Caco-2 (cell line): ENCODE results near the gene UPK1B. TPM values are rescaled to one million over a fixed set of nuclear protein-coding genes. Genes with fewer than 3 reads are reported as not detected.
A peak's percentile ranks its signal among the peaks of the same experiment; 100 is the strongest.

Experiments
- BruUV-seq: library from RNA; stranded (reverse); fragments of 400-500 nt; replicated peaks from 2 replicates; lab custom pipeline; 2021; lab: Mats Ljungman, UMichigan
- CTCF ChIA-PET: fragments of 300-600 bp; sonication (Branson Sonifier 250); formaldehyde crosslinking; loops from one replicate; lab custom pipeline; 2022; ENCODE audit warnings: antibody characterized with exemption; lab: Charles Lee
- POLR2A ChIA-PET: fragments of 300-600 bp; sonication (Branson Sonifier 250); formaldehyde crosslinking; loops from one replicate; lab custom pipeline; 2022; ENCODE audit warnings: antibody characterized with exemption; lab: Charles Lee
- DNase-seq, 2 experiments: peaks; one replicate each; pipeline versions ENCODE4 v3.0.0 to v3.0.0-alpha.2; 2020 to 2022
- H3K27me3 ChIP-seq: replicated peaks from 2 replicates; pipeline ENCODE4 v1.6.0; 2011; ENCODE audit warnings: low read length; ENCODE audit not compliant: control insufficient read depth, insufficient read depth
- H3K36me3 ChIP-seq: 2 replicates; pipeline ENCODE4 v1.5.1; 2011; ENCODE audit warnings: low read length; ENCODE audit not compliant: control insufficient read depth, insufficient read depth
- H3K4me1 ChIP-seq: fragments of 250-450 bp; sonication (Bioruptor Pico); 2 replicates; pipeline ENCODE4 v1.5.1; 2020; ENCODE audit warnings: mild to moderate bottlenecking
- H3K4me3 ChIP-seq: 2 replicates; pipeline ENCODE4 v1.5.1; 2011; ENCODE audit warnings: low read depth, mild to moderate bottlenecking, control low read depth, low read length
- H3K9me3 ChIP-seq: fragments of 250-450 bp; sonication (Bioruptor Pico); 2 replicates; pipeline ENCODE4 v1.5.1; 2020; ENCODE audit warnings: mild to moderate bottlenecking, moderate library complexity
- H3K27ac Mint-ChIP-seq: one replicate; pipeline ENCODE4 v1.8.0; 2022; ENCODE audit warnings: mixed read lengths; ENCODE audit not compliant: unreplicated experiment
- H3K27me3 Mint-ChIP-seq: one replicate; pipeline ENCODE4 v1.8.0; 2022; ENCODE audit warnings: mixed read lengths; ENCODE audit not compliant: insufficient read depth, unreplicated experiment
- H3K36me3 Mint-ChIP-seq: one replicate; pipeline ENCODE4 v1.8.0; 2022; ENCODE audit warnings: mild to moderate bottlenecking, mixed read lengths; ENCODE audit not compliant: insufficient read depth, unreplicated experiment
- H3K4me1 Mint-ChIP-seq: one replicate; pipeline ENCODE4 v1.8.0; 2022; ENCODE audit warnings: low read depth, mixed read lengths; ENCODE audit not compliant: unreplicated experiment
- H3K4me3 Mint-ChIP-seq: one replicate; pipeline ENCODE4 v1.8.0; 2022; ENCODE audit warnings: mild to moderate bottlenecking, moderate library complexity, mixed read lengths; ENCODE audit not compliant: unreplicated experiment
- H3K9me3 Mint-ChIP-seq: one replicate; pipeline ENCODE4 v1.8.0; 2022; ENCODE audit warnings: mixed read lengths; ENCODE audit not compliant: unreplicated experiment
- CTCF ChIP-seq, 2 experiments: fragments of 200-600 bp in 1 of 2; IDR thresholded peaks; 1 replicate in 1 of 2; 2 replicates in 1 of 2; pipeline versions ENCODE4 v1.5.1 to v1.8.0; 2011 to 2022; ENCODE audit warnings: antibody characterized with exemption in 1 of 2, control low read depth in 1 of 2, inconsistent platforms in 1 of 2, low read depth in 1 of 2, low read length in 1 of 2, mild to moderate bottlenecking in 1 of 2, moderate library complexity in 1 of 2; ENCODE audit not compliant: insufficient read depth in 1 of 2, severe bottlenecking in 1 of 2, unreplicated experiment in 1 of 2
- intact Hi-C: fragments of 100-400 bp; cut with micrococcal nuclease; formaldehyde crosslinking; loops from one replicate; pipeline ENCODE4 v1.10.0; 2022; ENCODE audit not compliant: unreplicated experiment
- total RNA-seq: library from RNA; stranded (reverse); gene quantifications from 2 replicates; pipeline ENCODE4 v1.2.3, GENCODE V29; 2022

The UPK1B gene
- total RNA-seq, 1 experiment from 2014 or later, result 0.50 TPM

GRCh38 chr3:119175872-119176756, 2.7 kb downstream of the UPK1B start:
- H3K36me3 Mint-ChIP-seq, result no peaks in the 10 kb centered on the region
- DNase-seq, result peak in 1 of 2 experiments; percentile 50
- Histone ChIP-seq H3K4me3 (no peak overlapping the region), H3K36me3 (no peaks in the 10 kb centered on the region), H3K27me3 (no peaks in the 10 kb centered on the region), H3K4me1 (peaks cover 19% of the 10 kb centered on the region; the same call in 1 of the 2 replicates), H3K9me3 (no peaks in the 10 kb centered on the region)
- H3K9me3 Mint-ChIP-seq, result peaks cover 10% of the 10 kb centered on the region
- POLR2A ChIA-PET, result no interaction called here
- no TSS peak for BruUV-seq
- no peak overlapping the region for H3K4me3 Mint-ChIP-seq
- CTCF ChIA-PET, result no interaction called here
- intact Hi-C loops, result no loop called here
- TF ChIP-seq CTCF (IDR thresholded peaks at IDR 0.05; ENCODE audit: insufficient read depth in 1 of 2, low read depth in 1 of 2, low read length in 1 of 2, severe bottlenecking in 1 of 2, unreplicated experiment in 1 of 2), result no peak
- H3K27ac Mint-ChIP-seq, result no peak overlapping the region
- H3K4me1 Mint-ChIP-seq, result peaks cover 10% of the 10 kb centered on the region
- H3K27me3 Mint-ChIP-seq, result no peaks in the 10 kb centered on the region

- Histone ChIP-seq H3K27me3 (no peaks in the 10 kb centered on the region), H3K4me3 (no peak overlapping the region), H3K9me3 (no peaks in the 10 kb centered on the region), H3K36me3 (no peaks in the 10 kb centered on the region), H3K4me1 (peaks cover 26% of the 10 kb centered on the region)
- DNase-seq, result no peak
- no peaks in the 10 kb centered on the region for H3K36me3 Mint-ChIP-seq
- intact Hi-C loops, result no loop called here
- peaks cover 10% of the 10 kb centered on the region for H3K4me1 Mint-ChIP-seq
- ChIA-PET POLR2A (no interaction called here), CTCF (no interaction called here)
- H3K4me3 Mint-ChIP-seq, result no peak overlapping the region
- BruUV-seq, result no TSS peak
- H3K9me3 Mint-ChIP-seq, result peaks cover 10% of the 10 kb centered on the region
- H3K27me3 Mint-ChIP-seq, result no peaks in the 10 kb centered on the region
- TF ChIP-seq CTCF (IDR thresholded peaks at IDR 0.05; ENCODE audit: insufficient read depth in 1 of 2, low read depth in 1 of 2, low read length in 1 of 2, severe bottlenecking in 1 of 2, unreplicated experiment in 1 of 2), result no peak
- H3K27ac Mint-ChIP-seq, result no peak overlapping the region
Measured at GRCh38 chr3:119176778-119177177, 3.4 kb downstream of the UPK1B start.

GRCh38 chr3:119177321-119177720, 3.9 kb downstream of the UPK1B start:
- ChIA-PET CTCF (no interaction called here), POLR2A (no interaction called here)
- H3K4me1 Mint-ChIP-seq, result peaks cover 14% of the 10 kb centered on the region
- H3K27me3 Mint-ChIP-seq, result no peaks in the 10 kb centered on the region
- H3K4me3 Mint-ChIP-seq, result no peak overlapping the region
- Histone ChIP-seq H3K9me3 (no peaks in the 10 kb centered on the region), H3K4me3 (no peak overlapping the region), H3K4me1 (peaks cover 31% of the 10 kb centered on the region), H3K27me3 (no peaks in the 10 kb centered on the region), H3K36me3 (no peaks in the 10 kb centered on the region)
- H3K27ac Mint-ChIP-seq, result no peak overlapping the region
- no peak for TF ChIP-seq CTCF (IDR thresholded peaks at IDR 0.05; ENCODE audit: insufficient read depth in 1 of 2, low read depth in 1 of 2, low read length in 1 of 2, severe bottlenecking in 1 of 2, unreplicated experiment in 1 of 2)
- intact Hi-C loops, result no loop called here
- no peak for DNase-seq
- no peaks in the 10 kb centered on the region for H3K36me3 Mint-ChIP-seq
- H3K9me3 Mint-ChIP-seq, result peaks cover 10% of the 10 kb centered on the region
- BruUV-seq, result no TSS peak
